H9 (cell line): ENCODE measurements around the gene HOOK2. TPM values are rescaled to one million over a fixed set of nuclear protein-coding genes. Genes with fewer than 3 reads are reported as not detected.

Source experiments
- DNase-seq: peaks from one replicate; pipeline ENCODE4 v3.0.0-alpha.2; 2017
- H2AFZ ChIP-seq: one replicate; pipeline ENCODE4 v1.6.1; 2013; ENCODE audit warnings: mild to moderate bottlenecking, low read length, control low read depth, moderate library complexity
- H2AK5ac ChIP-seq: 2 replicates; pipeline ENCODE4 v1.6.1; 2013; ENCODE audit warnings: low read length, control low read depth, mixed read lengths; ENCODE audit not compliant: insufficient read length
- H2BK120ac ChIP-seq: one replicate; pipeline ENCODE4 v1.6.1; 2013; ENCODE audit warnings: low read depth, mild to moderate bottlenecking, low read length, control low read depth, inconsistent platforms; ENCODE audit not compliant: poor library complexity, severe bottlenecking
- H2BK12ac ChIP-seq: 2 replicates; pipeline ENCODE4 v1.6.1; 2013; ENCODE audit warnings: low read length, control low read depth, mixed read lengths, low read depth; ENCODE audit not compliant: insufficient read length
- H2BK15ac ChIP-seq: 2 replicates; pipeline ENCODE4 v1.6.1; 2013; ENCODE audit warnings: low read depth, low read length, control low read depth
- H2BK20ac ChIP-seq: one replicate; pipeline ENCODE4 v1.6.1; 2013; ENCODE audit warnings: low read depth, mild to moderate bottlenecking, low read length, control low read depth, inconsistent platforms; ENCODE audit not compliant: poor library complexity, severe bottlenecking
- H2BK5ac ChIP-seq: 2 replicates; pipeline ENCODE4 v1.6.1; 2013; ENCODE audit warnings: low read length, control low read depth, mixed read lengths; ENCODE audit not compliant: insufficient read length
- H3K14ac ChIP-seq: 2 replicates; pipeline ENCODE4 v1.6.1; 2013; ENCODE audit warnings: low read length, control low read depth; ENCODE audit not compliant: insufficient read depth
- H3K18ac ChIP-seq: 2 replicates; pipeline ENCODE4 v1.6.1; 2013; ENCODE audit warnings: low read depth, mild to moderate bottlenecking, mixed read lengths, low read length, control low read depth; ENCODE audit not compliant: insufficient read length
- H3K23ac ChIP-seq: 2 replicates; pipeline ENCODE4 v1.6.1; 2013; ENCODE audit warnings: low read length, control low read depth, mixed read lengths, low read depth; ENCODE audit not compliant: insufficient read length
- H3K23me2 ChIP-seq: 2 replicates; pipeline ENCODE4 v1.6.1; 2013; ENCODE audit warnings: low read depth, mild to moderate bottlenecking, mixed read lengths, low read length, control low read depth; ENCODE audit not compliant: insufficient read length, poor library complexity, severe bottlenecking
- H3K27ac ChIP-seq: 2 replicates; pipeline ENCODE4 v1.5.1; 2013; ENCODE audit warnings: low read length, control low read depth, mixed read lengths, low read depth; ENCODE audit not compliant: insufficient read length
- H3K27me3 ChIP-seq: 2 replicates; pipeline ENCODE4 v1.6.1; 2013; ENCODE audit warnings: low read length, control low read depth, inconsistent platforms; ENCODE audit not compliant: insufficient read depth
- H3K4ac ChIP-seq: 2 replicates; pipeline ENCODE4 v1.6.1; 2013; ENCODE audit warnings: low read depth, mild to moderate bottlenecking, control low read depth, inconsistent platforms, low read length, moderate library complexity
- H3K4me1 ChIP-seq: 2 replicates; pipeline ENCODE4 v1.6.1; 2013; ENCODE audit warnings: low read length, control low read depth, inconsistent platforms; ENCODE audit not compliant: insufficient read depth
- H3K4me2 ChIP-seq: 2 replicates; pipeline ENCODE4 v1.6.1; 2013; ENCODE audit warnings: low read length, control low read depth, mixed read lengths; ENCODE audit not compliant: insufficient read length, insufficient read depth
- H3K56ac ChIP-seq: 2 replicates; pipeline ENCODE4 v1.6.1; 2013; ENCODE audit warnings: low read depth, mild to moderate bottlenecking, mixed read lengths, low read length, control low read depth; ENCODE audit not compliant: insufficient read length
- H3K79me1 ChIP-seq: 2 replicates; pipeline ENCODE4 v1.6.1; 2013; ENCODE audit warnings: low read depth, mild to moderate bottlenecking, moderate library complexity, low read length, control low read depth, inconsistent platforms; ENCODE audit not compliant: insufficient read depth, poor library complexity, severe bottlenecking
- H3K79me2 ChIP-seq: 2 replicates; pipeline ENCODE4 v1.6.1; 2013; ENCODE audit warnings: low read length, control low read depth, inconsistent platforms; ENCODE audit not compliant: insufficient read depth
- H3K9ac ChIP-seq: 2 replicates; pipeline ENCODE4 v1.6.1; 2013; ENCODE audit warnings: low read length, control low read depth, mixed read lengths; ENCODE audit not compliant: insufficient read length; ENCODE audit errors: extremely low read depth
- H3K9me3 ChIP-seq: one replicate; pipeline ENCODE4 v1.6.1; 2013; ENCODE audit warnings: low read depth, low read length, inconsistent platforms; ENCODE audit not compliant: control insufficient read depth
- H3T11ph ChIP-seq: one replicate; pipeline ENCODE4 v1.6.1; 2013; ENCODE audit warnings: mild to moderate bottlenecking, low read length, control low read depth, inconsistent platforms
- H4K20me1 ChIP-seq: one replicate; pipeline ENCODE4 v1.6.1; 2013; ENCODE audit not compliant: control insufficient read depth, insufficient read length, insufficient read depth
- H4K5ac ChIP-seq: 2 replicates; pipeline ENCODE4 v1.6.1; 2013; ENCODE audit warnings: low read depth, mild to moderate bottlenecking, mixed read lengths, low read length, control low read depth; ENCODE audit not compliant: insufficient read length
- H4K8ac ChIP-seq: replicated peaks from 2 replicates; pipeline ENCODE4 v1.6.1; 2013; ENCODE audit warnings: low read length, control low read depth, mixed read lengths, low read depth; ENCODE audit not compliant: insufficient read length
- H4K91ac ChIP-seq: 2 replicates; pipeline ENCODE4 v1.6.1; 2013; ENCODE audit warnings: low read depth, mild to moderate bottlenecking, moderate library complexity, mixed read lengths, low read length, control low read depth; ENCODE audit not compliant: insufficient read length
- H3K27ac Mint-ChIP-seq, 3 experiments: 2 replicates in 2 of 3; 3 replicates in 1 of 3; pipeline ENCODE4 v1.8.0; 2020 to 2021; ENCODE audit warnings: mixed read lengths in 3 of 3, mild to moderate bottlenecking in 1 of 3, moderate library complexity in 1 of 3
- H3K27me3 Mint-ChIP-seq: 2 replicates; pipeline ENCODE4 v1.8.0; 2021; ENCODE audit warnings: low read depth, mild to moderate bottlenecking, moderate library complexity, mixed read lengths
- H3K36me3 Mint-ChIP-seq, 3 experiments: 2 replicates in 2 of 3; 3 replicates in 1 of 3; pipeline ENCODE4 v1.8.0; 2020 to 2021; ENCODE audit warnings: low read depth in 3 of 3, mixed read lengths in 3 of 3; ENCODE audit not compliant: insufficient read depth in 1 of 3
- H3K4me1 Mint-ChIP-seq, 2 experiments: 2 replicates each; pipeline ENCODE4 v1.8.0; 2020; ENCODE audit warnings: mixed read lengths in 2 of 2
- H3K4me3 Mint-ChIP-seq, 2 experiments: 2 replicates in 1 of 2; 3 replicates in 1 of 2; pipeline ENCODE4 v1.8.0; 2020 to 2021; ENCODE audit warnings: mild to moderate bottlenecking in 2 of 2, mixed read lengths in 2 of 2, moderate library complexity in 1 of 2
- H3K9me3 Mint-ChIP-seq, 2 experiments: 2 replicates in 1 of 2; 3 replicates in 1 of 2; pipeline ENCODE4 v1.8.0; 2020; ENCODE audit warnings: mild to moderate bottlenecking in 2 of 2, mixed read lengths in 2 of 2, moderate library complexity in 1 of 2
- WGBS: extraction: QIAGEN DNeasy Blood & Tissue Kit; methylation state at CpG from one replicate; pipeline ENCODE4 v1.1.7; 2013; ENCODE audit warnings: missing lambda C conversion rate, low lambda C conversion rate, mixed read lengths; ENCODE audit not compliant: insufficient read length; ENCODE audit errors: extremely low coverage; 5-methylcytosine and 5-hydroxymethylcytosine counted together
- total RNA-seq: library from RNA; stranded (reverse); gene quantifications from 2 replicates; pipeline ENCODE4 v1.2.1, GENCODE V29; 2021
- TF ChIP-seq, protein P1 (sequence below): fragments of 200-600 bp; sonication (generic); conservative IDR thresholded peaks from 3 replicates; pipeline ENCODE4 v1.8.0; 2021; ENCODE audit warnings: antibody characterized with exemption, mild to moderate bottlenecking

Gene HOOK2
- total RNA-seq, 1 experiment from 2014 or later = 64.7 TPM

DNA sequence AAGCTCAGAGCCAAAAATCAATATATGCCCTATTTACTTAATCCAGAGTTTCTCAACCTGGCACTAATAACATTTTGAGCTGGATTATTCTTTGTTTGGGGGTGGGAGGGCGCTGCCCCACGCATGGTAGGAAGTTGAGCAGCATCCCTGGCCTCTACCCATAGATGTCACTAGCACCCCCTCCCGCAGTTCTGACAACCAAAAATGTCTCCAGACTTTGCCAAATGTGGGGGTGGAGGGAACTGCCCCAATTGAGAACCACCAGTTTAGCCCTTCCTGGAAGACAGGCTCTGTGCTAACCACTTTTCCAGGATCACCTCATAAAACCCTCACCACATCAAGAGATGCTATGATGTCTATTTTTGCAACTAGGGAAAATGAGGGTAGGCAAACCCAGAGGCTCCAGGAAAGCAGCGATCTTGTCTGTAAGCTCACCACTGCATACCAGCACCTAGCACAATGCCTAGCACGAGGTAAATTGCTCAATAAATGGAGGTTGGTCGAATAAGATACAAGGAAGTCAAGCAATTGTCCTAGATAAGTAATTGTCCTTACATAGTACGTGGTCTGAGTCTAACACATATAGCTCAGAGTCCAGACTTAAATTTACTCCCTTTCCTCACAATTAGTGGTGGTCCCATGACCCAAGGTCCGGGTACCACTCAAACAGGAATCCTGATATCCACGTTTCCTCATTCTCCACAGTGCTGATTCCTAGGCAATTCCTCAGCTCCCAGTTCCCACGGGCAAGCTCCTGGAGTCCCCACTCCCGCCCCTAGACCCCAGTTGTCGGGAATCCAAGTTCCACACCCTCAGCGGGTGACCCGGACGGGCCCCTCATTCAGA is 41.8 kb downstream of the HOOK2 start:
- H3K4ac ChIP-seq = no peak overlapping the region
- H2BK120ac ChIP-seq = no peak overlapping the region
- H2BK15ac ChIP-seq = no peak overlapping the region
- no peak overlapping the region for H4K91ac ChIP-seq
- no peak overlapping the region for H2BK12ac ChIP-seq
- H4K20me1 ChIP-seq = no peaks in the 10 kb centered on the region
- no peak overlapping the region for H3K56ac ChIP-seq
- no peak overlapping the region for H2AFZ ChIP-seq
- H3K23me2 ChIP-seq = peaks cover 12% of the 10 kb centered on the region
- Mint-ChIP-seq H3K9me3 (no peaks in the 10 kb centered on the region; a peak in 1 of 5 replicates), H3K4me1 (peaks cover 22 to 31% of the 10 kb centered on the region in 2 experiments), H3K27ac (peak overlapping the region; percentile 64 to 95 (median 90); a peak in 6 of 7 replicates), H3K4me3 (peak overlapping the region; percentile 96 to 98), H3K27me3 (peaks cover 4% of the 10 kb centered on the region), H3K36me3 (peaks cover 26 to 39% (median 33%) of the 10 kb centered on the region in 3 experiments)
- no peaks in the 10 kb centered on the region for H3K27me3 ChIP-seq
- H3K27ac ChIP-seq = no peak overlapping the region
- H2BK5ac ChIP-seq = no peak overlapping the region
- H3K79me1 ChIP-seq = peaks cover 3% of the 10 kb centered on the region
- peak overlapping the region; percentile 90 for H3K9ac ChIP-seq
- DNase-seq = no peak
- no peak overlapping the region for H3K23ac ChIP-seq
- no peak overlapping the region for H2AK5ac ChIP-seq
- H3K14ac ChIP-seq = peak overlapping the region; percentile 94; the same call in 1 of the 2 replicates
- H4K5ac ChIP-seq = no peak overlapping the region
- H3K4me2 ChIP-seq = peak overlapping the region; percentile 92
- H3K4me1 ChIP-seq = no peaks in the 10 kb centered on the region
- peaks cover 22% of the 10 kb centered on the region for H3K79me2 ChIP-seq
- peak overlapping the region; percentile 26 for H3T11ph ChIP-seq
- H2BK20ac ChIP-seq = no peak overlapping the region
- no peak overlapping the region for H3K18ac ChIP-seq
- no CpG with 5 or more reads among the region's 15 CpGs for WGBS
- H3K9me3 ChIP-seq = no peaks in the 10 kb centered on the region
- TF ChIP-seq, protein P1, sequence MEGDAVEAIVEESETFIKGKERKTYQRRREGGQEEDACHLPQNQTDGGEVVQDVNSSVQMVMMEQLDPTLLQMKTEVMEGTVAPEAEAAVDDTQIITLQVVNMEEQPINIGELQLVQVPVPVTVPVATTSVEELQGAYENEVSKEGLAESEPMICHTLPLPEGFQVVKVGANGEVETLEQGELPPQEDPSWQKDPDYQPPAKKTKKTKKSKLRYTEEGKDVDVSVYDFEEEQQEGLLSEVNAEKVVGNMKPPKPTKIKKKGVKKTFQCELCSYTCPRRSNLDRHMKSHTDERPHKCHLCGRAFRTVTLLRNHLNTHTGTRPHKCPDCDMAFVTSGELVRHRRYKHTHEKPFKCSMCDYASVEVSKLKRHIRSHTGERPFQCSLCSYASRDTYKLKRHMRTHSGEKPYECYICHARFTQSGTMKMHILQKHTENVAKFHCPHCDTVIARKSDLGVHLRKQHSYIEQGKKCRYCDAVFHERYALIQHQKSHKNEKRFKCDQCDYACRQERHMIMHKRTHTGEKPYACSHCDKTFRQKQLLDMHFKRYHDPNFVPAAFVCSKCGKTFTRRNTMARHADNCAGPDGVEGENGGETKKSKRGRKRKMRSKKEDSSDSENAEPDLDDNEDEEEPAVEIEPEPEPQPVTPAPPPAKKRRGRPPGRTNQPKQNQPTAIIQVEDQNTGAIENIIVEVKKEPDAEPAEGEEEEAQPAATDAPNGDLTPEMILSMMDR = peak; percentile 56
- H4K8ac ChIP-seq = no peak overlapping the region
